ENCODE data around the gene PPIE.

PPIE gene

GRCh38 chr1:39738622-39739366, at the start of gene PPIE:
TSS of gene PPIE (plus strand) at chr1:39738882. CDS start at chr1:39738901, 19 bp downstream.
- in situ Hi-C loops (cut with HindIII; ENCODE audit: low sequenced_read_pairs), result loop anchor here (25.0 kb wide), 1 partner anchor 151 kb away; the partner anchor contains the start of gene PABPC4

- in situ Hi-C loops (cut with HindIII; ENCODE audit: low sequenced_read_pairs), result no loop called here
Observed at GRCh38 chr1:39689214-39689613, 49.5 kb upstream of the PPIE start.

- in situ Hi-C loops (cut with HindIII; ENCODE audit: low sequenced_read_pairs), result no loop called here
Observed at GRCh38 chr1:39689635-39690034, 49.0 kb upstream of the PPIE start.

GRCh38 chr1:39690225-39690624, 48.5 kb upstream of the PPIE start:
- in situ Hi-C loops (cut with HindIII; ENCODE audit: low sequenced_read_pairs), result no loop called here

GRCh38 chr1:39690794-39691382, 47.8 kb upstream of the PPIE start:
- in situ Hi-C loops (cut with HindIII; ENCODE audit: low sequenced_read_pairs), result no loop called here

- in situ Hi-C loops (cut with HindIII; ENCODE audit: low sequenced_read_pairs), result no loop called here
Observed at GRCh38 chr1:39691383-39692151, 47.1 kb upstream of the PPIE start, which contains the start of gene HPCAL4. TSS of gene HPCAL4 (minus strand) at chr1:39691433. CDS start at chr1:39684603, 6,830 bp downstream.

- in situ Hi-C loops (cut with HindIII; ENCODE audit: low sequenced_read_pairs), result no loop called here
Observed at GRCh38 chr1:39692152-39693074, 46.3 kb upstream of the PPIE start.

GRCh38 chr1:39694026-39694425, 44.7 kb upstream of the PPIE start:
- in situ Hi-C loops (cut with HindIII; ENCODE audit: low sequenced_read_pairs), result no loop called here

- in situ Hi-C loops (cut with HindIII; ENCODE audit: low sequenced_read_pairs), result no loop called here
Observed at GRCh38 chr1:39695016-39695415, 43.7 kb upstream of the PPIE start.

GRCh38 chr1:39696448-39696847, 42.2 kb upstream of the PPIE start:
- in situ Hi-C loops (cut with HindIII; ENCODE audit: low sequenced_read_pairs), result no loop called here

- in situ Hi-C loops (cut with HindIII; ENCODE audit: low sequenced_read_pairs), result no loop called here
Observed at GRCh38 chr1:39698568-39698967, 40.1 kb upstream of the PPIE start.

GRCh38 chr1:39699419-39699818, 39.3 kb upstream of the PPIE start:
- in situ Hi-C loops (cut with HindIII; ENCODE audit: low sequenced_read_pairs), result no loop called here

GRCh38 chr1:39700348-39700747, 38.3 kb upstream of the PPIE start:
- in situ Hi-C loops (cut with HindIII; ENCODE audit: low sequenced_read_pairs), result no loop called here

GRCh38 chr1:39701049-39701439, 37.6 kb upstream of the PPIE start:
- in situ Hi-C loops (cut with HindIII; ENCODE audit: low sequenced_read_pairs), result no loop called here

- in situ Hi-C loops (cut with HindIII; ENCODE audit: low sequenced_read_pairs), result no loop called here
Observed at GRCh38 chr1:39704757-39705156, 33.9 kb upstream of the PPIE start.

- in situ Hi-C loops (cut with HindIII; ENCODE audit: low sequenced_read_pairs), result no loop called here
Observed at GRCh38 chr1:39707506-39707905, 31.2 kb upstream of the PPIE start.

- in situ Hi-C loops (cut with HindIII; ENCODE audit: low sequenced_read_pairs), result no loop called here
Observed at GRCh38 chr1:39711104-39711965, 27.3 kb upstream of the PPIE start.

- in situ Hi-C loops (cut with HindIII; ENCODE audit: low sequenced_read_pairs), result no loop called here
Observed at GRCh38 chr1:39711966-39712340, 26.7 kb upstream of the PPIE start.

- in situ Hi-C loops (cut with HindIII; ENCODE audit: low sequenced_read_pairs), result no loop called here
Observed at GRCh38 chr1:39713557-39713956, 25.1 kb upstream of the PPIE start.

GRCh38 chr1:39717809-39718208, 20.9 kb upstream of the PPIE start:
- in situ Hi-C loops (cut with HindIII; ENCODE audit: low sequenced_read_pairs), result no loop called here
